GM21723 (cell line): Measurements from ENCODE around the gene EIF3CL.
"Not testable (repeated sequence)": the region's sequence is repeated elsewhere in the genome, so short reads cannot be mapped to it uniquely, and the experiment has no call there.

ENCODE experiments used
- ATAC-seq: cut with Tn5 transposase; IDR thresholded peaks from one replicate; pipeline ENCODE4 v1.9.1; 2021; ENCODE audit warnings: mild to moderate bottlenecking, moderate library complexity; ENCODE audit not compliant: unreplicated experiment

The EIF3CL gene

DNA sequence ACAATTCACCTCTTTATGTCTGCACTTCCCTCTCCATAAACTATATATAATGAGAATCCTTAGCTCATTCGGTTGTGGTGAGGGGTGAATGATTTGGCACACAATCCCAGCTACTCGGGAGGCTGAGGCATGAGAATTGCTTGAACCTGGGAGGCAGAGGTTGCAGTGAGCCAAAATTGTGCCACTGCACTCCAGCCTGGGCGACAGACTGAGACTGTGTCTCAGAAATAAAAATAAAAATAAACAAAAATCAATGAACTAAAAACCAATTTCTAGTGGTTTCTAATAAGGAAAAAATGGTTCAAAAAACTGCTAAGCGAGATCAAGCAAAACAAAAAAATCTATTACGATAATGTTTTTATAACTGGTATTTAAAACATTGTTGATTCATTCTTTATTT is 40.2 kb downstream of the EIF3CL start, which contains the start of gene NPIPB6:
TSS of gene NPIPB6 (minus strand) at position 101 of the 400 bp plus-strand sequence. CDS start 686 bp downstream, outside the sequence.
- not testable (repeated sequence) for ATAC-seq

DNA sequence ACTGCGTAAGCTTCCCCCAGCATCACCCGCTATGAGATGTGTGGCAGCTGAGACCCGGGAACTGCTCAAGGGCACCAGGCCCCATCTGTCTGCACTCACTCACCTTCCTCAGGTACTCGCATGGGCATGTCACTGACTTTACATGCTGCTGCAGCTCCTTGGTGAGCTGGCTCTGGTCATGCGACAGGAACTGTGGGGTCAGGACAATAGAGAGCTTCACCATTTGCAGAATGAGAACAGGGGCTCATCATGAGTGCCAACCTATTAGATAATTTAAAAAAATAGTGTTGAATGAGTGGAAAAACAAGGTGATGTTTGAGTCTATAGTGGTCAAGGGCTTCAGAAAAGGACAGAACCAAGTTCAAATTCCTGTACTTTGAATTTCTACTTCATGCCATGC is 41.0 kb downstream of the EIF3CL start:
- not testable (repeated sequence) for ATAC-seq

DNA sequence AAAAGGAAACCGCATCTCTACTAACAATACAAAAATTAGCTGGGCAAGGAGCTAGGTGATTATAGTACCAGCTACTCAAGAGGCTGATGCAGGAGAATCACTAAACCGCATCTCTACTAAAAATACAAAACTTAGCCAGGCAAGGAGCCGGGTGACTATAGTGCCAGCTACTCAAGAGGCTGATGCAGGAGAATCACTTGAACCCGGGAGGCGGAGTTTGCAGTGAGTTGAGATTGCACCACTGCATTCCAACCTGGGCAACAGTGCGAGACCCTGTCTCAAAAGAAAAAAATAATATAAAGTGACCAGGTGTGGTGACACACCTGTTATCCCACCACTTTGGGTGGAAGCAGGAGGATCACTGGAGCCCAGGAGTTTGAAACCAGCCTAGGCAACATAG is 65.4 kb downstream of the EIF3CL start:
- ATAC-seq = not testable (repeated sequence)

DNA sequence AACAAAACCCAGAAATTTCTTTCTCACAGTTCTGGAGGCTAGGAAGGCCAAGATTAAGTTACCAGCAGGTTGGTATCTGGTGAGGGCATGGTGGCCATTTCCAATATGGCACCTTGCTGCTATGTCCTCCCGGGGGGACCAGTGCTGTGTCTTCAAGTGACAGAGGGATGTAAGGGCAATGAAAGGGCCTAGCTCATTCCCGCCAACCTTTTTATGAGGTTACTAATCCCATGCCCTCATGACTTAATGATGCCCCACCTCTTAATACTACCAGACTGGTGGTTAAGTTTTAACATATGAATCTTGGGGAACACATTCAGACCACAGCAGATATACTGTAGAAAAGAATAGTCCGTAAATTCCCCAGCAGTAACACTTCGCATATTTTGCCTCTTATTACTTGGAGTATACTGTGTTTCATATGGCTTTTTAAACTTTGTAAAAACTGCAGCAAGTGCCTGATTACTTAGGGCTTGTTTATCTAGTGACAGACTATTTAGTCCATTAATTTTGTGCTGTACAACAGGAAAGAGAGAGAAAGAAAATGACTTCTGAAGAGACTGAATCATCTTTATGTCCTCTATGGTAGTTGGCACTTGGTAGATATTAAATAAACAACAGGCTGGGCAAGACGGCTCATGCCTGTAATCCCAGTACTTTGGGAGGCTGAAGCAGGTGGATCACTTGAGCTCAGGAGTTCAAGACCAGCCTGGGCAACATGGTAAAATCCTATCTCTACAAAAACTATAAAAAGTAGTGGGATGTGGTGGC is 66.5 kb downstream of the EIF3CL start:
- not testable (repeated sequence) for ATAC-seq

DNA sequence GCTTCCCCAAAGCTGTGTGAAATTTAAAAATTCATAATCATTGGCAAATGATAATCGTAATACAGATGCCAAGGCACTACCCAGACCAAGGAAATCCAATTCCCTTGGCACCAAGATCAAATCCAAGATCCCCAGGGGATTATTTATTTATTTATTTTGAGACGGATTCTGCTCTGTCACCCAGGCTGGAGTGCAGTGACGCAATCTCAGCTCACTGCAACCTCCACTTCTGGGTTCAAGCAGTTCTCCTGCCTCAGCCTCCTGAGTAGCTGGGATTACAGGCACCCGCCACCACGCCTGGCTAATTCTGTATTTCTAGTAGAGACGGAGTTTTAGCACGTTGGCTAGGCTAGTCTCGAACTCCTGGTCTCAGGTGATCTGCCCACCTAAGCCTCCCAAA is 68.0 kb downstream of the EIF3CL start:
- ATAC-seq = not testable (repeated sequence)

DNA sequence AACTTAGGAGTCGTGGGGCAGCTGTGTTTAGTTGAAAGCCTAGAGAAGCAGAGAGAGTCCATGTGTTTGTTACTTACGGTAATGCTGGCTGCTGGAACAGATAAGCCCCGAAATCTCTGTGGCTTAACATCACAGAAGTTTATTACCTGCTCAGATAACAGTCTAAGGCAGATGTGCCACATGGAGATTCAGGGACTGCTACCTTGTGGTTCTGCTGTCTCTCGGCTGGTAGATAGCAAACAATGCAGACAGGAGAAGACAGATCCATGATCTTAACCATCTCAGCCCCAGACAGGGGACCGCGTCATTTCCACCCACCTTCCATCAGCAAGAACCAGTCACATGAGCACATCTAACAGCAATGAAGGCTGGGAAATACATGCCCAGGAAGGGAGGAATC is 71.0 kb downstream of the EIF3CL start:
- not testable (repeated sequence) for ATAC-seq

DNA sequence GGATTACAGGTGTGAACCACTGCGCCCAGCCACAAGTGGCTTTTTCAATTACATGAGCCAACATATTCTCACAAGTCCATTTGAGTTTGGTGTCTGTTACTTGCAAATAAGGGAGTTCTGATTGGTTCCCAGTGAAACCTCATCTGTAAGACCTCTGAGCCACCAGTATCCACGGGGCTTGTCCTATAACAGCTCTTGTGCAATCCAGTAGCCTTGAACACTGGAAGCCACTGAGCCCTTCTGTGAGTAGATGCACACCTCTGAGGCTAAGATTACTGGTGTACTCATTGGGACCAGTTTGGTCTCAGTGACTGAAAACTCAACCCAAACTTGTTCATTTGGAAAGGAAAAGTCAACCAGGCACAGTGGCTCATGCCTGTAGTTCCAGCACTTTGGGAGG is 72.7 kb downstream of the EIF3CL start:
- not testable (repeated sequence) for ATAC-seq

DNA sequence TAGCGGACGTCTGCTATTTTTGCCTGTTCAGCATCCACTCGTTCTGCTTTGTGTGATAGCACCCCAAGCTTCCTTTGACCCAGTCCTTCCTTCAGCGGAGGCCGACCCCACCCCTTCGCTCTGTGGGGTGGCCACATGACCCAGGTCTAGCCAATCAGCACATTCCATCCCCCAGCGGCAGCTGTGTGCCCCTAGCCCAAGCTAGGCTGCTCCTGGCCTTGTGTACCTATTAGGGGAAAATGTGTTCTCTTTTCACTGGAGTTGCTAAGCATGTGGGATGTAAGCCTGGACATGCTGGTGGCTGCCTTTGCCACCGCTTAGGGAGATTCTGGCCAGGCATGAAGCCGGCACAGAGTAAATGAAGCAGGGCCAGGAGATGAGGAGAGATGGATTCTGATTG is 73.4 kb downstream of the EIF3CL start:
- not testable (repeated sequence) for ATAC-seq
